ENCODE measurements around the gene OR52I1. TPM values are rescaled to one million over a fixed set of nuclear protein-coding genes. Genes with fewer than 3 reads are reported as not detected.

Gene OR52I1
- total and polyA plus RNA-seq, 10 of the 15 experiments (the other 5 are each of a cell fraction or from before 2014, with no cell fraction given), result not detected

DNA sequence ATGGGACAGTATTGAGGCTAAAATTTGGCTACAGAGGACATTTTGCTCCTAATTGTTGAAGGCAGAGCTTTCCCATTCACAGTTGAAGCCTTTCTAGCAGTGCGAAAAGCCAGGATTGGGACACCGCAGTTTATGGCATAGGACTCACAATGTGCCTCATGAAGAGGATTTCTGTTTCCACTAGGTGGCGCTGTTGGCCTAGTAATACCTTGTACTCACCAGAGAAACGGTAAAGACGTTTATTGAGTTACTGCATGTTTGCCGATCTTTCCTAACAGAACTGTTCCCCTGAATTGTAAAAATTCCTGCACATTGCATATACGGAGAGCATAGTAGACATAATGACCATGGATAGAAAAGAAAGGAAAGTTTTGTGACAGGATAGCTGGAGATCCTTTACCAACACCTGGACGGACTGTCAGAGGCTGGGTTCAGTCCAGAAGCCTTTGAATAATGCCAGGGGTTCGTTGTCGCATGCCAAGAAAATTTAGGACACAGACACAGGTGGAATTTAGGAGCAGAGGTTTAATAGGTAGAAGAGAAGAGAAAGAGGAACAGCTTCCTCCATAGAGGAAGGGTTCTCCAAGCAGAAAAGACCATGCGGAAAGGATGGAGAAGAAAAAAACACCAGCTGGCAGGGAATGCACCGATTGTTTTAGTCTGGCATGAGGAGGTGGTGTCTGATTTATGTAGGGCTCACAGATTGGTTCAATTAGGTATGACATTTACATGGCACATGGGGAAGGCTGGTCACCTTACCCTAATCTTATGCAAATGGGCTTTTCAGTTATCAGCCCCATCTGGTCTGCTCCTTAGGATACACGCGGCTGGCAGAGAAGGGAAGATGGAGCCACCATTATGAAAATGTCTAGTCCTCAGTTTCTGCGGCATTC, 32.6 kb downstream of the OR52I1 start:
- H3K4me1 ChIP-seq (ENCODE audit: control insufficient read depth, insufficient read depth, low read length), result no peaks in the 10 kb centered on the region
- H3K27ac ChIP-seq (ENCODE audit: control insufficient read depth, insufficient read depth), result no peak overlapping the region
- peak; percentile 86 for ATAC-seq
- H3K36me3 ChIP-seq (ENCODE audit: control insufficient read depth in 2 of 2, insufficient read depth in 2 of 2, low read length in 1 of 2), result no peaks in the 10 kb centered on the region
- H3K9ac ChIP-seq (ENCODE audit: control insufficient read depth, insufficient read depth, low read length), result no peak overlapping the region
- no peak for DNase-seq (ENCODE audit: low read depth, low spot score)
- BruUV-seq (replicated peaks), result no TSS peak
- no peaks in the 10 kb centered on the region for H3K79me2 ChIP-seq (ENCODE audit: control insufficient read depth, insufficient read depth, low read length)
- H3K4me3 ChIP-seq, result no peak overlapping the region
- H3K27me3 ChIP-seq (replicated peaks in 1 of 2; ENCODE audit: control insufficient read depth in 2 of 2, insufficient read depth in 2 of 2, low read length in 1 of 2), result no peaks in the 10 kb centered on the region
- POLR2A ChIA-PET, result no interaction called here
- WGBS (ENCODE audit: insufficient coverage, insufficient replicate concordance, low lambda C conversion rate, missing lambda C conversion rate), result 28% methylated on average over 15 of the region's 15 CpGs
- intact Hi-C loops (cut with micrococcal nuclease; ENCODE audit: unreplicated experiment) (loop anchor here (1.0 to 5.0 kb wide), 2 partner anchors 378 to 756 kb away; partner anchors contain the start of gene OR51M1), in situ Hi-C loops (cut with MboI) (loop anchor here (5.0 kb wide), 1 partner anchor 746 kb away; no protein-coding TSS in a partner anchor)
- H4K20me1 ChIP-seq (ENCODE audit: control insufficient read depth, insufficient read depth), result no peaks in the 10 kb centered on the region
- FAIRE-seq, result peak; percentile 84
- no peak overlapping the region for H2AFZ ChIP-seq (ENCODE audit: control insufficient read depth, low read depth, low read length)
- no peak for TF ChIP-seq KDM1A (IDR thresholded peaks at IDR 0.05; ENCODE audit: borderline replicate concordance)
- TF ChIP-seq BACH1 (IDR thresholded peaks at IDR 0.05; ENCODE audit: borderline replicate concordance), result no peak
- no peak for TF ChIP-seq SMARCA5 (IDR thresholded peaks at IDR 0.05)
- no peak for TF ChIP-seq POLR2AphosphoS2 (IDR thresholded peaks at IDR 0.05; ENCODE audit: low read depth, low read length)
- TF ChIP-seq MTA2 (IDR thresholded peaks at IDR 0.05; ENCODE audit: low read depth), result no peak
- no peak for TF ChIP-seq NR2F1 (conservative IDR thresholded peaks at IDR 0.05)
- TF ChIP-seq, protein P1, sequence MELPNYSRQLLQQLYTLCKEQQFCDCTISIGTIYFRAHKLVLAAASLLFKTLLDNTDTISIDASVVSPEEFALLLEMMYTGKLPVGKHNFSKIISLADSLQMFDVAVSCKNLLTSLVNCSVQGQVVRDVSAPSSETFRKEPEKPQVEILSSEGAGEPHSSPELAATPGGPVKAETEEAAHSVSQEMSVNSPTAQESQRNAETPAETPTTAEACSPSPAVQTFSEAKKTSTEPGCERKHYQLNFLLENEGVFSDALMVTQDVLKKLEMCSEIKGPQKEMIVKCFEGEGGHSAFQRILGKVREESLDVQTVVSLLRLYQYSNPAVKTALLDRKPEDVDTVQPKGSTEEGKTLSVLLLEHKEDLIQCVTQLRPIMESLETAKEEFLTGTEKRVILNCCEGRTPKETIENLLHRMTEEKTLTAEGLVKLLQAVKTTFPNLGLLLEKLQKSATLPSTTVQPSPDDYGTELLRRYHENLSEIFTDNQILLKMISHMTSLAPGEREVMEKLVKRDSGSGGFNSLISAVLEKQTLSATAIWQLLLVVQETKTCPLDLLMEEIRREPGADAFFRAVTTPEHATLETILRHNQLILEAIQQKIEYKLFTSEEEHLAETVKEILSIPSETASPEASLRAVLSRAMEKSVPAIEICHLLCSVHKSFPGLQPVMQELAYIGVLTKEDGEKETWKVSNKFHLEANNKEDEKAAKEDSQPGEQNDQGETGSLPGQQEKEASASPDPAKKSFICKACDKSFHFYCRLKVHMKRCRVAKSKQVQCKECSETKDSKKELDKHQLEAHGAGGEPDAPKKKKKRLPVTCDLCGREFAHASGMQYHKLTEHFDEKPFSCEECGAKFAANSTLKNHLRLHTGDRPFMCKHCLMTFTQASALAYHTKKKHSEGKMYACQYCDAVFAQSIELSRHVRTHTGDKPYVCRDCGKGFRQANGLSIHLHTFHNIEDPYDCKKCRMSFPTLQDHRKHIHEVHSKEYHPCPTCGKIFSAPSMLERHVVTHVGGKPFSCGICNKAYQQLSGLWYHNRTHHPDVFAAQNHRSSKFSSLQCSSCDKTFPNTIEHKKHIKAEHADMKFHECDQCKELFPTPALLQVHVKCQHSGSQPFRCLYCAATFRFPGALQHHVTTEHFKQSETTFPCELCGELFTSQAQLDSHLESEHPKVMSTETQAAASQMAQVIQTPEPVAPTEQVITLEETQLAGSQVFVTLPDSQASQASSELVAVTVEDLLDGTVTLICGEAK (IDR thresholded peaks at IDR 0.05; ENCODE audit: borderline replicate concordance), result no peak
- TF ChIP-seq, protein P2, sequence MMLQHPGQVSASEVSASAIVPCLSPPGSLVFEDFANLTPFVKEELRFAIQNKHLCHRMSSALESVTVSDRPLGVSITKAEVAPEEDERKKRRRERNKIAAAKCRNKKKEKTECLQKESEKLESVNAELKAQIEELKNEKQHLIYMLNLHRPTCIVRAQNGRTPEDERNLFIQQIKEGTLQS (IDR thresholded peaks at IDR 0.05; ENCODE audit: borderline replicate concordance, extremely low read depth, low read depth, low read length), result no peak
- TF ChIP-seq, protein P3, sequence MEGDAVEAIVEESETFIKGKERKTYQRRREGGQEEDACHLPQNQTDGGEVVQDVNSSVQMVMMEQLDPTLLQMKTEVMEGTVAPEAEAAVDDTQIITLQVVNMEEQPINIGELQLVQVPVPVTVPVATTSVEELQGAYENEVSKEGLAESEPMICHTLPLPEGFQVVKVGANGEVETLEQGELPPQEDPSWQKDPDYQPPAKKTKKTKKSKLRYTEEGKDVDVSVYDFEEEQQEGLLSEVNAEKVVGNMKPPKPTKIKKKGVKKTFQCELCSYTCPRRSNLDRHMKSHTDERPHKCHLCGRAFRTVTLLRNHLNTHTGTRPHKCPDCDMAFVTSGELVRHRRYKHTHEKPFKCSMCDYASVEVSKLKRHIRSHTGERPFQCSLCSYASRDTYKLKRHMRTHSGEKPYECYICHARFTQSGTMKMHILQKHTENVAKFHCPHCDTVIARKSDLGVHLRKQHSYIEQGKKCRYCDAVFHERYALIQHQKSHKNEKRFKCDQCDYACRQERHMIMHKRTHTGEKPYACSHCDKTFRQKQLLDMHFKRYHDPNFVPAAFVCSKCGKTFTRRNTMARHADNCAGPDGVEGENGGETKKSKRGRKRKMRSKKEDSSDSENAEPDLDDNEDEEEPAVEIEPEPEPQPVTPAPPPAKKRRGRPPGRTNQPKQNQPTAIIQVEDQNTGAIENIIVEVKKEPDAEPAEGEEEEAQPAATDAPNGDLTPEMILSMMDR (IDR thresholded peaks at IDR 0.05 in 2 of 3, conservative IDR thresholded peaks at IDR 0.05 in 1 of 3; ENCODE audit: control insufficient read depth in 2 of 3, extremely low read depth in 1 of 3, insufficient read depth in 1 of 3, low read depth in 3 of 3, low read length in 3 of 3), result peak; percentile 63 to 65 (median 65)
- TF ChIP-seq ZNF622 (IDR thresholded peaks at IDR 0.05), result no peak
- no peak for TF ChIP-seq RB1 (IDR thresholded peaks at IDR 0.05; ENCODE audit: borderline replicate concordance)
- TF ChIP-seq STAT3 (IDR thresholded peaks at IDR 0.05; ENCODE audit: low read depth, low read length), result no peak
- TF ChIP-seq SMC3 (IDR thresholded peaks at IDR 0.05; ENCODE audit: borderline replicate concordance, low read length), result peak; percentile 42; the same call in 1 of the 2 replicates
- peak; percentile 61 for TF ChIP-seq RAD21 (IDR thresholded peaks at IDR 0.05; ENCODE audit: insufficient read depth, low read depth, low read length)
- H3K4me2 ChIP-seq (ENCODE audit: control insufficient read depth, insufficient read depth), result no peak overlapping the region
- RAD21 ChIA-PET (ENCODE audit: unreplicated experiment), result interaction anchor here (1.4 kb wide), 1 partner anchor 11 kb away, joined by 4 read pairs; the partner anchor contains the start of gene OR51D1
- CTCF ChIA-PET, result interaction anchor here (0.7 to 4.3 kb wide), 17 partner anchors 9 to 439 kb away, joined by 3 to 28 read pairs (median 5); partner anchors contain the start of genes OR51D1 and TRIM68
- SMC1A ChIA-PET (ENCODE audit: uncharacterized antibody, unreplicated experiment), result interaction anchor here (1.3 to 2.6 kb wide), 2 partner anchors 10 to 403 kb away, joined by 6 to 14 read pairs; partner anchors contain the start of gene OR51D1
- no peaks in the 10 kb centered on the region for H3K9me3 ChIP-seq (replicated peaks; ENCODE audit: control insufficient read depth, insufficient read depth, low read length)

Measured in GM12878 (cell line).